ENCODE results near the gene GSTM2. TPM values are rescaled to one million over a fixed set of nuclear protein-coding genes. Genes with fewer than 3 reads are reported as not detected.

Gene GSTM2
- total RNA-seq, 1 experiment from 2014 or later, result 14.9 TPM

GRCh38 chr1:109659145-109659544 lies 8.7 kb upstream of the GSTM2 start:
- no peak overlapping the region for H3K18ac ChIP-seq (ENCODE audit: insufficient read length, low read depth, low read length)
- H2AK5ac ChIP-seq (ENCODE audit: insufficient read length, low read length), result no peak overlapping the region
- no peaks in the 10 kb centered on the region for H3K36me3 Mint-ChIP-seq (ENCODE audit: insufficient read depth in 1 of 3, low read depth in 3 of 3)
- no peak overlapping the region for H3K4me3 Mint-ChIP-seq
- H3K79me2 ChIP-seq (ENCODE audit: insufficient read depth, low read length), result no peaks in the 10 kb centered on the region
- DNase-seq, result no peak
- no peak overlapping the region for H3K56ac ChIP-seq (ENCODE audit: insufficient read length, low read depth, low read length)
- H3K9ac ChIP-seq (ENCODE audit: extremely low read depth, insufficient read length, low read length), result no peak overlapping the region
- H4K91ac ChIP-seq (ENCODE audit: insufficient read length, low read depth, low read length), result no peak overlapping the region
- peak overlapping the region in 1 of 3 experiments; percentile 82; a peak in 1 of 7 replicates for H3K27ac Mint-ChIP-seq
- no peaks in the 10 kb centered on the region for H3K9me3 Mint-ChIP-seq
- peaks cover 5 to 14% of the 10 kb centered on the region in 2 experiments; a peak in 3 of 4 replicates for H3K4me1 Mint-ChIP-seq
- no peak overlapping the region for H2BK12ac ChIP-seq (ENCODE audit: insufficient read length, low read depth, low read length)
- no peak overlapping the region for H2BK5ac ChIP-seq (ENCODE audit: insufficient read length, low read length)
- no peaks in the 10 kb centered on the region for H3K9me3 ChIP-seq (ENCODE audit: control insufficient read depth, low read depth, low read length)
- no peaks in the 10 kb centered on the region for H3K4me1 ChIP-seq (ENCODE audit: insufficient read depth, low read length)
- no peak overlapping the region for H3K14ac ChIP-seq (ENCODE audit: insufficient read depth, low read length)
- H3K23ac ChIP-seq (ENCODE audit: insufficient read length, low read depth, low read length), result no peak overlapping the region
- H4K20me1 ChIP-seq (ENCODE audit: control insufficient read depth, insufficient read depth, insufficient read length), result no peaks in the 10 kb centered on the region
- H4K5ac ChIP-seq (ENCODE audit: insufficient read length, low read depth, low read length), result no peak overlapping the region
- no peak overlapping the region for H2BK15ac ChIP-seq (ENCODE audit: low read depth, low read length)
- H3K79me1 ChIP-seq (ENCODE audit: insufficient read depth, low read depth, low read length, poor library complexity, severe bottlenecking), result no peaks in the 10 kb centered on the region
- H3K27me3 Mint-ChIP-seq (ENCODE audit: low read depth), result peaks cover 13% of the 10 kb centered on the region
- H4K8ac ChIP-seq (replicated peaks; ENCODE audit: insufficient read length, low read depth, low read length), result no peak overlapping the region
- WGBS (ENCODE audit: extremely low coverage, insufficient read length, low lambda C conversion rate), result no CpG with 5 or more reads among the region's 2 CpGs
- no peak overlapping the region for H3T11ph ChIP-seq (ENCODE audit: low read length)
- no peak overlapping the region for H3K27ac ChIP-seq (ENCODE audit: insufficient read length, low read depth, low read length)
- no peak overlapping the region for H2BK20ac ChIP-seq (ENCODE audit: low read depth, low read length, poor library complexity, severe bottlenecking)
- H3K23me2 ChIP-seq (ENCODE audit: insufficient read length, low read depth, low read length, poor library complexity, severe bottlenecking), result peaks cover 4% of the 10 kb centered on the region
- no peak overlapping the region for H3K4me2 ChIP-seq (ENCODE audit: insufficient read depth, insufficient read length, low read length)
- no peak overlapping the region for H2AFZ ChIP-seq (ENCODE audit: low read length)
- no peak for TF ChIP-seq CTCF (conservative IDR thresholded peaks at IDR 0.05)
- no peaks in the 10 kb centered on the region for H3K27me3 ChIP-seq (ENCODE audit: insufficient read depth, low read length)
- no peak overlapping the region for H3K4ac ChIP-seq (ENCODE audit: low read depth, low read length)
- H2BK120ac ChIP-seq (ENCODE audit: low read depth, low read length, poor library complexity, severe bottlenecking), result no peak overlapping the region
